Upper lobe of left lung (tissue), 6 donors: ENCODE data around the gene NMNAT1. TPM values are rescaled to one million over a fixed set of nuclear protein-coding genes. Genes with fewer than 3 reads are reported as not detected.
"Not testable (repeated sequence)": the region's sequence is repeated elsewhere in the genome, so short reads cannot be mapped to it uniquely, and the experiment has no call there.

Experiments
- ATAC-seq, 2 donors: fragments of 200-7000 bp; cut with Tn5 transposase; one replicate each; pipeline ENCODE4 v1.9.1; 2022; ENCODE audit warnings: mild to moderate bottlenecking in 2 of 2, moderate library complexity in 2 of 2; ENCODE audit not compliant: low FRiP score in 2 of 2
- DNase-seq, 2 donors: peaks; one replicate each; pipeline ENCODE4 v3.0.0-alpha.2; 2019 to 2020
- H3K27ac ChIP-seq, 4 donors: fragments of 200-600 bp; sonication (generic); one replicate each; pipeline ENCODE4 v1.5.1; 2016 to 2019
- H3K27me3 ChIP-seq, 4 donors: fragments of 200-600 bp; sonication (generic); one replicate each; pipeline ENCODE4 v1.5.1; 2017 to 2019
- H3K36me3 ChIP-seq, 4 donors: fragments of 200-600 bp; sonication (generic); one replicate each; pipeline ENCODE4 v1.5.1; 2016 to 2019
- H3K4me1 ChIP-seq, 4 donors: fragments of 200-600 bp; sonication (generic); one replicate each; pipeline ENCODE4 v1.5.1; 2018 to 2019
- H3K4me3 ChIP-seq, 4 donors: fragments of 200-600 bp; sonication (generic); one replicate each; pipeline ENCODE4 v1.5.1; 2017 to 2019; ENCODE audit warnings: mild to moderate bottlenecking in 2 of 4, moderate library complexity in 1 of 4
- H3K9me3 ChIP-seq, 4 donors: fragments of 200-600 bp; sonication (generic); one replicate each; pipeline ENCODE4 v1.5.1; 2018 to 2019
- EP300 ChIP-seq, 4 donors: sonication (generic); formaldehyde crosslinking; IDR thresholded peaks; one replicate each; pipeline ENCODE4 v1.5.1; 2017; ENCODE audit warnings: antibody characterized with exemption in 4 of 4, control low read depth in 2 of 4
- POLR2A ChIP-seq, 4 donors: fragments of 450-650 bp; IDR thresholded peaks; one replicate each; pipeline ENCODE4 v1.5.1; 2016 to 2017; ENCODE audit warnings: antibody characterized with exemption in 4 of 4, mild to moderate bottlenecking in 2 of 4
- POLR2AphosphoS5 ChIP-seq, 2 donors: sonication (generic); formaldehyde crosslinking; IDR thresholded peaks; one replicate each; pipeline ENCODE4 v1.5.1; 2017; ENCODE audit warnings: antibody characterized with exemption in 2 of 2
- WGBS, 2 donors: methylation state at CpG; one replicate each; pipeline ENCODE4 v1.1.5; 2017 to 2018; 5-methylcytosine and 5-hydroxymethylcytosine counted together
- total RNA-seq, 6 donors: library from RNA; depleted of rRNA in 4 of 6; stranded (reverse); fragments of >200 nt in 4 of 6; gene quantifications; one replicate each; pipeline versions ENCODE4 v1.1.0 to v1.2.1, GENCODE V29; 2016 to 2021
- TF ChIP-seq, protein P1 (sequence below), 6 experiments: fragments of 450-650 bp in 4 of 6; fragments of 200-600 bp in 2 of 6; sonication (generic) in 2 of 6; IDR thresholded peaks; one replicate each; pipeline ENCODE4 v1.5.1; 2016 to 2019; ENCODE audit warnings: antibody characterized with exemption in 6 of 6
- donor health status: DM: no; HTN: no; CAD: no; lungs with moderate emphysema.
- donor health status: DM: no; HTN: yes; CAD: no; lungs with severe emphysema.

The NMNAT1 gene
- total RNA-seq, 6 donors from 2014 or later, result 4.6 to 13.6 (median 8.5) TPM

DNA sequence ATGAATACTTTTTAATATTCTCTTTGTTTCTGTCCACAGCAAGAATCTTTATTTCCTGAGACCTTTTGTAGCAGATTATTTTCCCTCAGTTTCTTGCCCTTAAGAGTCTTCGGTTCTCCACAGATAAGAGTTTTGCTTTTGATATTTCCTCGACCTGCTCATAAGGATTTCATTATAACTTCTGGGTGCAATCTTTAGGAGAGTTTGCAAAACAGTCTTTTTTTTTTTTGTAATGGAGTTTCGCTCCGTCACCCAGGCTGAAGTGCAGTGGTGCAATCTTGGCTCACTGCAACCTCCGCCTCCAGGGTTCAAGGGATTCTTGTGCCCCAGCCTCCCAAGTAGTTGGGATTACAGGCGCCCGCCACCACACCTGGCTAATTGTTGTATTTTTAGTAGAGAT lies 79.4 kb downstream of the NMNAT1 start:
- WGBS, 2 donors, result 73 to 74% methylated on average over 7 of the region's 7 CpGs
- Histone ChIP-seq H3K9me3 (no peaks in the 10 kb centered on the region), H3K27ac (no peak overlapping the region), H3K4me1 (no peaks in the 10 kb centered on the region), H3K4me3 (no peak overlapping the region), H3K27me3 (no peaks in the 10 kb centered on the region), H3K36me3 (no peaks in the 10 kb centered on the region)
- no peak for ATAC-seq
- TF ChIP-seq EP300 (IDR thresholded peaks at IDR 0.05), result no peak
- TF ChIP-seq POLR2AphosphoS5 (IDR thresholded peaks at IDR 0.05), result no peak
- no peak for TF ChIP-seq POLR2A (IDR thresholded peaks at IDR 0.05)
- TF ChIP-seq, protein P1, sequence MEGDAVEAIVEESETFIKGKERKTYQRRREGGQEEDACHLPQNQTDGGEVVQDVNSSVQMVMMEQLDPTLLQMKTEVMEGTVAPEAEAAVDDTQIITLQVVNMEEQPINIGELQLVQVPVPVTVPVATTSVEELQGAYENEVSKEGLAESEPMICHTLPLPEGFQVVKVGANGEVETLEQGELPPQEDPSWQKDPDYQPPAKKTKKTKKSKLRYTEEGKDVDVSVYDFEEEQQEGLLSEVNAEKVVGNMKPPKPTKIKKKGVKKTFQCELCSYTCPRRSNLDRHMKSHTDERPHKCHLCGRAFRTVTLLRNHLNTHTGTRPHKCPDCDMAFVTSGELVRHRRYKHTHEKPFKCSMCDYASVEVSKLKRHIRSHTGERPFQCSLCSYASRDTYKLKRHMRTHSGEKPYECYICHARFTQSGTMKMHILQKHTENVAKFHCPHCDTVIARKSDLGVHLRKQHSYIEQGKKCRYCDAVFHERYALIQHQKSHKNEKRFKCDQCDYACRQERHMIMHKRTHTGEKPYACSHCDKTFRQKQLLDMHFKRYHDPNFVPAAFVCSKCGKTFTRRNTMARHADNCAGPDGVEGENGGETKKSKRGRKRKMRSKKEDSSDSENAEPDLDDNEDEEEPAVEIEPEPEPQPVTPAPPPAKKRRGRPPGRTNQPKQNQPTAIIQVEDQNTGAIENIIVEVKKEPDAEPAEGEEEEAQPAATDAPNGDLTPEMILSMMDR (IDR thresholded peaks at IDR 0.05), result no peak
- DNase-seq, result peak in 1 of 2 donors; percentile 22

DNA sequence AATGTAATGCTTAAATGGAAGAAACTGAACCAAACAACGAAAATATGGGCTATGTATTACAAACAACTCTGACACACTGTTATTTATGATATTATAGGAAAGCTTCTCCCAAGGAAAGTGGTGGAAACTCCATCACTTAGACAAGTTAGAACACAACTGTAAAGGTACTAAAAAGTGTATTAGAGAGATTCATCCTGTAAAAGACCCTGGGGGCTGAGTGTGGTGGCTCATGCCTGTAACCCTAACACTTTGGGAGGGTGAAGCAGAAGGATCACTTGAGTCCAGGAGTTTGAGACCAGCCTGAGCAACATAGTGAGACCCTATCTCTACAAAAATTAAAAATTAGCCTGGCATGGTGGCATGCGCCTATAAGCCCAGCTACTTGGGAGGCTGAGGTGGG lies 82.1 kb downstream of the NMNAT1 start:
- DNase-seq, result no peak
- no peaks in the 10 kb centered on the region for H3K36me3 ChIP-seq

DNA sequence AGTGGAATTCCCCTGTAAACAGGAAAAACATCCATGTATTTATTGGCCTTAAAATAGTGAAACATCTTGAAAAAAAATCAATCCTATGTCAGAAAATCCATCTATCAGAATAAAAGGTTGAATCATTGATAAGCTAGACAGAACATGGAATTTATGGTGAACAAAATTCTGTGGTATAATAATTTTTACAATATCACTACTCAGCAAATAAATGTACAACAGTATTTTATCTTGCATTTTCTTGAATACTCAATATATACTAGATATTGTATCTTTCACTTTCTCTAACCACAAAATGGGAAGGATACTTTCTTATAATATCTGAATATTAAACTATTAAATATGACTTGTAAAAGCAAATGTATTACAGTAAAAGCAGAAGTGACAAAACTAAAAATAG lies 83.8 kb downstream of the NMNAT1 start:
- Histone ChIP-seq H3K4me1 (peaks cover 0 to 3% (median 1%) of the 10 kb centered on the region in 4 donors), H3K9me3 (no peaks in the 10 kb centered on the region), H3K36me3 (no peaks in the 10 kb centered on the region), H3K27ac (no peak overlapping the region), H3K27me3 (no peaks in the 10 kb centered on the region), H3K4me3 (no peak overlapping the region)
- ATAC-seq (no peak), DNase-seq (no peak)
- TF ChIP-seq POLR2A (IDR thresholded peaks at IDR 0.05), result no peak
- TF ChIP-seq, protein P1 (IDR thresholded peaks at IDR 0.05), result no peak
- no peak for TF ChIP-seq POLR2AphosphoS5 (IDR thresholded peaks at IDR 0.05)
- TF ChIP-seq EP300 (IDR thresholded peaks at IDR 0.05), result no peak

More for the DNA sequence above, 82.1 kb downstream of the NMNAT1 start:
- Histone ChIP-seq H3K27ac (no peak overlapping the region), H3K4me1 (no peaks in the 10 kb centered on the region), H3K27me3 (no peaks in the 10 kb centered on the region), H3K4me3 (no peak overlapping the region), H3K9me3 (no peaks in the 10 kb centered on the region)
- 71 to 76% methylated on average over 2 of the region's 2 CpGs for WGBS, 2 donors
- ATAC-seq, result no peak
- TF ChIP-seq, protein P1 (IDR thresholded peaks at IDR 0.05), result no peak
- no peak for TF ChIP-seq EP300 (IDR thresholded peaks at IDR 0.05)

DNA sequence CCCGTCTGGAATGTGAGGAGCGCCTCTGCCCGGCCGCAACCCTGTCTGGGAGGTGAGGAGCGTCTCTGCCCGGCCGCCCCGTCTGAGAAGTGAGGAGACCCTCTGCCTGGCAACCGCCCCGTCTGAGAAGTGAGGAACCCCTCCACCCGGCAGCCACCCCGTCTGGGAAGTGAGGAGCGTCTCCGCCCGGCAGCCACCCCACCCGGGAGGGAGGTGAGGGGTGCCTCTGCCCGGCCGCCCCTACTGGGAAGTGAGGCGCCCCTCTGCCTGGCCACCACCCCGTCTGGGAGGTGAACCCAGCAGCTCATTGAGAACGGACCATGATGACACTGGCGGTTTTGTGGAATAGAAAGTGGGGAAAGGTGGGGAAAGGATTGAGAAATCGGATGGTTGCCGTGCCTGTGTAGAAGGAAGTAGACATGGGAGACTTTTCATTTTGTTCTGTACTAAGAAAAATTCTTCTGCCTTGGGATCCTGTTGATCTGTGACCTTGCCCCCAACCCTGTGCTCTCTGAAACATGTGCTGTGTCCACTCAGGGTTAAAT lies 85.8 kb downstream of the NMNAT1 start:
- DNase-seq, result peak; percentile 46 to 66
- Histone ChIP-seq H3K27ac (peak overlapping the region in 1 of 4 donors; percentile 79), H3K4me3 (peak overlapping the region in 1 of 4 donors; percentile 14), H3K4me1 (peaks cover 6 to 17% (median 8%) of the 10 kb centered on the region in 4 donors)
- H3K36me3 ChIP-seq, H3K27me3 ChIP-seq, ATAC-seq, H3K9me3 ChIP-seq: not testable (repeated sequence)
- 67 to 72% methylated on average over 11 to 16 of the region's 24 CpGs for WGBS, 2 donors

DNA sequence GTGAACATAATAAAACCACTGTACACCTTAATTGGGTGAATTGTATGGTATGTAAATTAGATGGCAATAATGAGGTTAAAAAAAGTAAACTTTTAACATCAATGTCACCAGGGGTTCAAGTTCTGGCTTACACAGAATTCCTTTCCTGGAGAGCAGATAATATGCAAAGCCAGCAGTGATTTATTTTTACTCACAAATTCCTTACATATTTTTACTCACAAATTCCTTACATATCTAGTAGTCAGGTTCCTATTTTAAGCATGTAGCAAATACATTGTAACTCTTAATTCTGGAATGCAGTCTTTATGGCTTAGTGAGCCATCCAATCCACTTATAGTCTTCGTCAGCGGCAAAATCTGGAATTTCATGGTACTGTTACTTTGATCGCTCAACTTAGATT lies 88.2 kb downstream of the NMNAT1 start:
- peaks cover 0 to 4% (median under 1%) of the 10 kb centered on the region in 4 donors for H3K36me3 ChIP-seq
- no peaks in the 10 kb centered on the region for H3K9me3 ChIP-seq
- peaks cover 20 to 36% (median 22%) of the 10 kb centered on the region in 4 donors for H3K4me1 ChIP-seq
- DNase-seq (no peak), ATAC-seq (no peak)
- H3K27me3 ChIP-seq, result no peaks in the 10 kb centered on the region
- 71 to 80% methylated on average over 3 of the region's 3 CpGs for WGBS, 2 donors
- H3K27ac ChIP-seq, result no peak overlapping the region
- TF ChIP-seq POLR2AphosphoS5 (IDR thresholded peaks at IDR 0.05) (no peak), EP300 (IDR thresholded peaks at IDR 0.05) (no peak)
- H3K4me3 ChIP-seq, result no peak overlapping the region
